Fibroblast of peridontal ligament (primary cell): Measurements from ENCODE around the gene CA12.
"Not testable (repeated sequence)": the region's sequence is repeated elsewhere in the genome, so short reads cannot be mapped to it uniquely, and the experiment has no call there.

Experiments
- DNase-seq: peaks from one replicate; pipeline ENCODE4 v3.0.0-alpha.2; 2010; ENCODE audit errors: extremely low read depth

The CA12 gene

DNA sequence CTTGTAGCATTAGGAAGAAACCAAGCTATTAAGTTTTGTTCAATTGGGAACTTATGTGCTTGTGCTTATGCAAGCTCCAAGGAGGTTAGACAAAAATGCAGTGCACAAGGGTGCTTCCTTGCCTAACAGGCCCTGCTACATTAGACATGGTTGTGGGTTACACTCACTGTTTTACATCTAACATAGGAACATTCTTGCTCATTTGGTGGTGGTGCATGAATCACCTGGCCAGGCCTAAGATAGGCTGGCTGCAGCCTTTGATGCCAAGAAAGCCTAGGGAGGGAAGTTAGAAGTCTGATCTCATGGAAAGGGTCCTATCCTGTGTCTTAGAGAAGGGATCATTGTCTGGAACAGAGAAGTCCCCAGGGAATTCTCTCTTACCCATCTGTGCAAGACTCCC lies 43.5 kb downstream of the CA12 start:
- DNase-seq: peak; percentile 73

DNA sequence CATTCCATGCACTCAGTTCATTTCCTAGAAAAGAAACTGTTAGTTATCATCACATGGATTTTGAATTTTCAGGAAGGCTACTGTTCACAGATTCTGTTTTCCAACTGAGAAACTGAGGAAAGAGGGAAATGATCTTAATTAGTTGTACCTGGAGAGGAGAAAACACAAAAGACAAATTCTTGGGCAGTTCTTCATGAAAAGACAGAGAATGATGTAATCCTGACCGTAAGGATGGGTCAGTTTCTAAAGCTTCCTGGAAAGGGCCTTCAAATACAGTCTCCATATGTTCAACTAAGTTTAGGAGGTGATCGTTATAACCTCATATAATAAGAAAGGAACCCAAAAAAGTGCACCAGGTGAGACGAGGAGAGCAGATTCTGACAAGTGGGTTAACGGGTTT lies 44.6 kb downstream of the CA12 start:
- no peak for DNase-seq

DNA sequence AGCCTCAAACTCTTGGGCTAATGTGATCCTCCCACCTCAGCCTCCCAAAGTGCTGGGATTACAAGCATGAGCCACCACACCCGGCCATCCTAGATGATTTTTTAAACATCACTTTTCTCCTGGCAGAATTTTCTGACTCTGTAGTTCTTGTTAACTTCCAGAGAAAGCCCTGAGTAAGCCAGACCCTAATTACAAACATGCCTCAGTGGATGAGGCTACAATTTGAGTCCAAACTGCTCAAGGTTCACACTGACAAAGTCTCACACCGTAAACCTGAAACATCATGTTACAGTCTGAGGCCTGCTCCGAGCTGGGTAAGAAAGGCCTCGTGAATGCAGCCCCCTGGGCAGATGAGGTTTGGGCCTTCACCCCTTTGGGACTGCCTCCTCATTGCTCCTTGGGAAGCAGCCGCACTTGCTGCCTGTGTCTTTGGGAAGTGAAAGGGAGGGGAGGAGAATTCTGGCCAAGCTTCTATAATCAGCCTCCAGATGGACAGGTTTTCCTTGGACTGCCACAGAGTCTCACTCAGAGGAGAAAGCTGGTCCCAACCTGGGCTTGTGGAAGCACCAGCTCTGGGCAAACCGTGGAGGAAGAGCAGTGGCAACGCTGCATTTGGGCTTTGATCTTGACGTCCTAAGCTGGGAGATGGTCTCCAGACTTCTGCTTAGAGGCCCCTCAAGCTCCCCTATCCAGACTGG lies 46.0 kb downstream of the CA12 start:
- DNase-seq: peak; percentile 8

DNA sequence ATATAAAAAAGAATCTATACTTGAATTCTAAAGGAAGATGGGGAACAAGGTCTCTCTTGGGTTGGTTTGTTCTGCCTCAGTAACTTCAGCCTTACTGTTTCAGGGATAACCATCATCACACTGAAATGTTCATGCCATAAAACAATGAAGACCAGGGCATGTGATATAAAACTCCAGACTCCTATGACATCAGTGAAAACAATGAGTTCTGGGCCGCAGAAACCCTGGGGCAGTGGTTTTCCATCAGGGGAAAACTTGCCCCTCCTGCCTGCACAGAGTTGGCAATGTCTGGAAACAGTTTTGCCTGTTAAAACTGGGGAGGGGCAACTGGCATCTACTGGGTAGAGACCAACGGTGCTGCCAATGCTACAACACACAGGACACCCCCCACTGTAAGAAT lies 46.8 kb downstream of the CA12 start:
- no peak for DNase-seq

DNA sequence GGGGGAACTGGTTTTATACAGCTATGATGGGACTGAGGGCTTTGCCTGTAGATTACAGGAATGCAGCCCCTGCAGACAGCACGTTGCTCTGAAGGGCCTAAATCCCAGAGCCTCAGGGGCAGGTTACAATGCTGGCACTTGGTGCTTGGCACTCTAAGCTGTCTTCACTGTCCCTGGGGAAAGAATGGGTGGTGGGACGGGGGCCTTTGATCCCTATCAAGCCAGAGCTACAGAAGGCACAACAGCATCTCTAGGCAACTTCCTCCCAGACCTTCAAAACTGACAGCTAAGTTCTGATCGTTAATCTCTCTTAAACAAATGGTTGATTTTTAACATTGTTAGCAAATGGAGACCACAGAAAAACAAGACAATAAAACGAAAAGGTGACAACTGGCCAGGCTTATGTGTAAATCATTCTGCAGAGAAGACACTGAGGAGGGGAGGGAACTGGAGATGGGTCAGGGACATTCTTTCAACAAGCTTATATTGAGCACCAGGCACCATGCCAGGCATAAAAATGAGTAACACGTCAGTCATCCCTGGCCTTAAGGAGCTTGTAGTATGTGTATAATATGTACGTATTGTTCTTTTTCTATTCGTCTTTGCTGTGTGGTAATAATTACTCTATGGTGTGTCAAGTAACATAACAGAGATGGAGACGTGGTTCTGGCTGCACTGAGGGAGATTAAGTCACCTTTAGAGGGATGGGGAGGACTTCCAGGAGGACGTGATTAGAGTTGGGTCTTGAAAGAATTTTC lies 49.1 kb downstream of the CA12 start:
- peak; percentile 87 for DNase-seq

DNA sequence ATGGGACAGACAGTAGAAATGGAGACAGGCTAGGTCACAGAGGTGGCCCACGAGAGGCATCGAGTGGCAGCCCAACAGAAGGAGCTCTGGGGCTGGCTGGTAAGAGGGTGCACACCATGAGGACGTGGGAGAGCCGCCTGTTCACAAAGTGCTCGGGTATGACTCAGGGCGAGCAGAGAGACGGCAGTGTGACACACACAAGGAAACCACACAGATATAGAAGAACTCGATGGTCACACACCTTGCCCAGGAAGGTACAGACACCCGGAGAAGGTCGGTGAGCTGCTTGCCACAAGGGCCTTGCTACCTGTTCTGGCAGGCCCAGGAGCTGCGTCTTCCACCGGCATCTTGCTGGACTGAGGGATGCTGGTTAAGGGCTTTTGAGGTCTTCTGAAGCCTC lies 50.2 kb downstream of the CA12 start:
- no peak for DNase-seq

DNA sequence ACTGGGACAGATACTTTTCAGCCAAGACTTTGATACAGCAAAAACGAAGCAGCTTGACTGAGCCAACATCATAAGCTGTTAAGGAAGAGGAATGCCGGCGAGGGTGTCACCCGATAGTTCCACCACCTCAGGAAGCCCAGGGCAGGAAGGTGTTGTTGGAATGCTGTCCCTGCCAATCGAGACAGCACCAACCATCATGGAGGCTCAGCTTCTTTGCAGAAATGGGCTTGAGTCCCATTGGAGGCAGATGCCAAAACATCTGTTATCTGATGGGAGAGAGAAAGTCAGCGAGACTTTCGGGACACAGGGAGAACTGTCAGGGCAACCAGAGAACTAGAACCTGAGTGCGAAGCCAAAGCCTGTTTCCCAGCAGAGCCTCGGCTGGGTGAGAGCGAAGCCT lies 50.7 kb downstream of the CA12 start:
- no peak for DNase-seq

DNA sequence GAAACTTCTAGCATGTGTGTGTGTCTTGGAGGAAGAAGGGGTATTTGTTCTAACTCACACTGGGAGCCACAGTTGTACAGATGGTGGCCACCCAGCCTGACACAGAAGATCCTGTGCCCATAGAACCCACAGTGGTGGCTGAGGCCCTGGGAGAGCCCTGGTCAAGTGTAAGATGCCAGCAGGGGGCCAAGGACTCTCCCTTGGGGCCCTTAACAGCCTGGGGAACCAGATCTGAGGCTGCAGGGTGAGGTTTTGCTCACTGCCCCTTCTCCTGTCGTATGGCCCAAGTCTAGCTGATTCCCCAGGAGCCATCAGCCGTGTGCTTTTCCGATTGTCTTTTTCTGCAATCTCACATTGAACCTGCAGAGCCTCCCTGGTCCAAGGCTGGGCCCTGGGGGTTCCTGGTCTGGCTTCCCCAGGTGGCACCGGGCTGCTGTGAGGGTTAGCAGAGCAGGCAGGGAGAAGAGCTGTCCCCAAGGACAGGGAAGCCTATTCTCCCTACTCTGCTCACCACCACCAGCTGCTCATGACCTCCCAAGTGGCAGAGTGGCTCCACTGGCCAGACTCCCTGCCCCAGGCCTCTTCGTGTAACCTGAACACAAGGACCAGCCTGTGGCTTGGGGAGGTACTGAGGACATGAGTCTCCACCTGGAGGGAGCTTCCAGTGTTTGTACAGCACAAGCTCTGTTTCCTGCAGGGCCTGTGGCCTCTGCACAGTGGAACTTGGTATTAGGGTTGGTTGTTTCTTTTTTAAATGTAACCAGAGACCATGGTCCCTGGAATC lies 51.9 kb downstream of the CA12 start:
- no peak for DNase-seq

DNA sequence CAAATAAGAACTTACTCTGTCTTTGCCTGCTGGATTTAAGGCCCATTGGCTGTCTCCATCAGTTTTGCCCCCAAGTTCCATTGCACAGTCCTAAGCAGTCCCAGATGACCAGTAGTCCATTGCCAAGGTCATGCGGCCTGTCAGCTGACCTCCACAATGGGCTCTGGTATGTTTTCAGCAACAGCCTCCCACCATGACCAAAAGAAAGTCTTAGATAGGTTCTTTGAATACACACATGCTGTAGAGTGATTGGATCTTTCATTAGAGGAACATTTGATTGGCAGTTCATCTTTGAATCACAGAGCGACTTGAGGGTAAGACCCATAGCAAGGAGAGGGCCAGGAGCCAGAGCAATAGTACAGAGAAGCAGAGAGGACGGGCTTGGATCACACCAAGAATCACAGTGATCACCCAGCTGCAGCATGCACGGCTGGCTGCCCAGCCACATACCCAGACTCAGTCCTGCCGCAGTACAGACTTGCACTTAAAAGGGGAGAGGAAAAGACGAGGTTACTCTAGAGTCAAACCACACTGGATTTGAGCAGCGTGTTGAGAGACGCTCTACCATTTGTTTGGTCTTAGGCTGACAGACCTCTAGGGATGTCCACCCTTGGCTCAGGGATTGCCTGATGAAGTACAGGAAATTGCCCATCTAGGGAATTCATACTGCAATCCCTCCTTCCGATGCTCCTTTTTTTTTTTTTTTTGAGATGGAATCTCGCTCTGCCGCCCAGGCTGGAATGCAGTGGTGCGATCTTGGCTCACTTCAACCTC lies 53.8 kb downstream of the CA12 start:
- DNase-seq: peak; percentile 20

DNA sequence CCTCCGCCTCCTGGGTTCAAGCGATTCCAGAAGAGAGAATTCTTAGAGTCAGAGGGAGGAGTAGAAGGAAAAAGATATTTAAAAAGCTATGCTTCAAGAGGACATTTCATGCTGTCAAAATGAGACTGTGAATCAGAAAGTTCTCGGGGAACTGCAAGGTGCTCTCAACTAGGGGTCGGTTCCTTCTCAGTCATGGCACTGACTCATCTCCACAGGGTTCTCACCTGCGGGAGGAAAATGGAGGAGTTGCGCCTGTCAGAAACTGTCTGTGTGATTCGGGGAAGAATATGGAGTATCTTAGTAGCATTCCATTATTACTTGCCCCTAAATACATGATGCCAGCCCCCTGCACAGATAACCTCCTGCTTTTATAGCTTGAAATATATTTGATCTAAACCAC lies 56.9 kb downstream of the CA12 start:
- no peak for DNase-seq

DNA sequence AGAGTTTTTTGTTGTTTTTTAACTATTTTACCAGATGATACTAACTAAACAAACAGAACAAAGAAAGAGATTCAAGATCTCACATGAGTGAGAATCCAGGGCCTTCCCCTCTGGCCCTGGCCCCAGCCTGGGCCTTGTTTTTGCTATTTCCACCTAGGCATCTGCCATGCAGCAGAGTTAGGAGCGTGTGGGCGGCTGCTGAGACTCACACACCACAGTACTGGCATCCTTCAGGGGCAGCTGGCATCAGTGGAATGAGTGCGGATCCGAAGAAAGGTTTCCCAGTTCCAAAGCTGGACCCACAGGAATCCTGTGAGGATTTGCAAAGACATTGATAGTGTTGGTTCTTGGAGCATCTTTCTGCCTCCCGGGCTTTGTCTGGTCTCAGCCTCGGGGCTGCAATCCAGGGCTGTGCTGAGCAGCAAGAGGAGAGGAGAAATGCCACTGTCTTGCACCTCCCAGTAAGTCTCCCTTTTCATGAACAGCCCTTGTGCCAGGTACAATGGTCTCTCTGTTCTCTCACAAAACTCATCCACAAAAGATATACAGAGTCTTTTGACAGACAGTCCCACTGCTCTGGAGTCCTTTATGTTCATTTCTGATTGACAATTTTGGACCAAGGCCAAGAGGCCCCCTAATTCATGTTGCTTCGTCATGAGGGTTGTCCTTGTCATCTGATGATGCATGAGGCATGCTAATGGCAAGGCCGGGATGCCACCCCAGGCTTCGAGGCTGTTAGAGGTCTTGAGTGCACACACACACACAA lies 57.7 kb downstream of the CA12 start:
- DNase-seq: no peak

DNA sequence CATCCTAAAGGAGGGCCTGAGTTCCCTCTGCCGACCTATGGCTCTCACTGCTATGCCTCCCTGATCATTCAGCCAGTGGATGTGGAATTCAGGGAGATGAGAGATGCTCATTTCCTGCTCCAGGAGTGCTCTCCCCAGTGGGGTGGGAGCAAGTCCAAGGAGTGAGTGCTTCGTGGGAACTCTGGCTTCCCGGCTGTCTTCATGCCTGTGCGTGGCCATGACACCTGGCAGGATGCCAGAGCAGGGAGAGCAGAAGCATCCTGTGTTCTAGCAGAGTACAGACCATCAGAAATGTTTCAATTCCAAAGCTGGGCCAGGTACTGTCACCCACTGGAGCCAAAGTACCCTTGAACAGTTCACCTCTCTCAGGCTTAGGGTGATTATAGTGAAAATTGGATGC lies 59.1 kb downstream of the CA12 start:
- DNase-seq: peak; percentile 6

DNA sequence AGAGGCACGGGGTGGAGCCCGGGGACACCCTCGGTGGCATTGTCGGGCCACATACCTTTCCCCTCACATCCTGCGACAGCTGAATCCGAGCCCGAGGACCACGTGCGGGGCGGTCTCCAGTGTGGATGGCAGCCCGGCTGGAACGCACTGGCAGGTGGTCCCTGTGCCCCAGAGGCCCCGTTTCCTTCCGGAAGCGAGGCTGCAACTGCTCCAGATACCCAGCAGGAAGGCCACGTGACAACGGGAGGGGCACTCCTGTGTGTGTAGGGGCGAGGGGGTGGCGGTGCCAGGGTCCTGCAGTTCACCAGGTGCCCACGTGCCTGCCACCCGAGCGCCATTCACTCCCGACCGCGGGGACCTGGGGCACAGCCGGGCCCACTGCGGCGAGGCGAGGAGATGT lies 60.2 kb downstream of the CA12 start:
- DNase-seq: no peak

DNA sequence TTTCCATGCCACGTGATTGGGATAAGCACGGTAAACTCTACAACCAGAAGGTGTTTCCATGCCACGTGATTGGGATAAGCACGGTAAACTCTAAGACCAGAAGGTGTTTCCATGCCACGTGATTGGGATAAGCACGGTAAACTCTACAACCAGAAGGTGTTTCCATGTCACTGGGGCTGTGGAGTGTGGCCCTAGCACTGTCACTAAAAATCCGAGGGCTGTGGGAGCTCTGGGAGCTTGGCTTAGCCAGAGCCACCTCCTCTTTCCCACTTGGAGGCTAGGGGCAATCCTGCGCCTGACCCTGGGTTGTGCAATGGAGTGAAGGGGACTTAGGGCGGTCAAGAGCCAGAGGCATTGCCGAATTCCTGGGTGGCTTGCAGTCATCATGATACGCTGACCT lies 60.7 kb downstream of the CA12 start:
- DNase-seq: not testable (repeated sequence)

DNA sequence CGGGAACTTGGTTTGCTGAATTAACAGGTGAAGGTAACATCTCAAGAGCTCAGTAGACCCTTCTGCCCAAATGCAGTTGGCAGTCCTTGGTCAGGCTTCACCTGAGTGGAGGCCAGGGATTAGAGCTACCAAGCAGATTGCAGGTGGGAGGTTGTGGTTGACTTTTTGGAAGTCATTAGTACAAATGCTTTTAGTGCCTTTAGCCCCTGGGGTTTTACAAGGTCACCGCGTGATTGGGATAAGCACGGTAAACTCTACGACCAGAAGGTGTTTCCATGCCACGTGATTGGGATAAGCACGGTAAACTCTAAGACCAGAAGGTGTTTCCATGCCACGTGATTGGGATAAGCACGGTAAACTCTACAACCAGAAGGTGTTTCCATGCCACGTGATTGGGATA lies 61.2 kb downstream of the CA12 start:
- DNase-seq: not testable (repeated sequence)

DNA sequence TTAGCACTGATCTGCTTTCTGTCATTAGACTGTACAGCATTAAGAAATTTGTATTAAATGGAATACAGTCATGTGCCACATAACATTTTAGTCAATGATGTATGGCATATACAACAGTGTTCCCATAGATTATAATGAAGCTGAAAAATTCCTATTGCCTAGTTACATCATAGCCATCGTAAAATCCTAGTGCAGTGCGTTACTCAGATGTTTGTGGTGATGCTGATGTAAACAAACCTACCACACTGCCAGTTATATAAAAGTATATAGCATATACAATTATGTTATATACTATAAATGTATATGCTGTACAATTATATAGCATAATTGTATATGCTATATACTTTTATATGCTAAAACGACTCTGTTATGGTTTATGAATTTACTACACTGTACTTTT lies 62.6 kb downstream of the CA12 start:
- no peak for DNase-seq

DNA sequence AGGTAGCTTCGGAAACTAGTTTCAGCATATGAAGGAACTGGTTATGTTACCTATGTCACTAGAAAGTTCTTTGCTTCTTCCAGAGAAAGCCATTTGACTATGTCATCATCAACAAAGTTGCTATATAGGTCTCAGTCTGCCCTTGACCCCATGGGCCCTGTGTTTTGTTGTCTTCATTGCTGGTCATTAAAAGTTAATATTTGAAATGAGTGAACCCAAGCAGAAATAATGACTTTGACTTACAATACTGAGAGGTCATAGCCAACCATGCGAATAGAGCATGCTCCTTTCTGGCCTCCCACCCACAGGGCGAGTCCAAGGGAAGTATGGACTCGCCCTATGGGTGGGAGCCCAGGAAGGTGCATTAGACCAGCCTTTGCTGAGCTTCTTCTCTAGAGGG lies 63.3 kb downstream of the CA12 start:
- no peak for DNase-seq

DNA sequence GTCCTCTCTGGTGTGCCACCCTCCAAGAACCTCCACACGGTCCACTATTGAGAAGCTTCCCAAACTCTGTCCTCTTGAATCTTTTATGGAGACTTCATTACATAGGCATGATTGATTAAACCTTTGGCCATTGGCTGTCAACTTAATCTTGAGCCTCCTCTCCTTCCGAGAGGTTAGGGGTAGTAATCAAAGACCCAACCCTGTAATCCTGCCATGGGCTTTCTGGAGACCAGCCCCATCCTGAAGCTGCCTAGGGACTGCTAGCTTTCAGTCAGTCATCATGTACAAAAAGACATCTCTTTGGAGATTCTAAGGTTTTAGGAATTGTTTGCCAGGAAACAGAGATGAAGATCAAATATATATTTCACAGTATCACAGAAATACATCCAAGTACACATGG lies 67.2 kb downstream of the CA12 start:
- DNase-seq: no peak

DNA sequence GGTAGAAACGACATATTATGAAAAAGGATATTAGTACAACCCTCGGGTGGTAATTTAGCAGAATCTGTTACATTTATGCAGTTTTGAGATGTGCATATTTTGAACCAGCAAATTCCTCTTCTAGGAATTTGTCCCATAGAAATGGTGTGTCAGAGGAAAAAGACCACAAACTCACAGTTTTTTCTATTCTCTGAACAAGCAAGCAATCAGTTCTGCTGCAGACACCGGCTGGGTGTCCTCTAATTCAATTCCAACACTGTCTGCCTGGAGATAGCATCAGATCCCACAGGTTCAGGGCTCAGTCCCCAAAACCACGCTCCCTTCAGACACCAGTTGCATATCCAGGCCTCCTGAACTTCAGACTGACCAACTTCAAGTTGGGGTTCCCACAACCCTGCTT lies 67.8 kb downstream of the CA12 start:
- DNase-seq: no peak

DNA sequence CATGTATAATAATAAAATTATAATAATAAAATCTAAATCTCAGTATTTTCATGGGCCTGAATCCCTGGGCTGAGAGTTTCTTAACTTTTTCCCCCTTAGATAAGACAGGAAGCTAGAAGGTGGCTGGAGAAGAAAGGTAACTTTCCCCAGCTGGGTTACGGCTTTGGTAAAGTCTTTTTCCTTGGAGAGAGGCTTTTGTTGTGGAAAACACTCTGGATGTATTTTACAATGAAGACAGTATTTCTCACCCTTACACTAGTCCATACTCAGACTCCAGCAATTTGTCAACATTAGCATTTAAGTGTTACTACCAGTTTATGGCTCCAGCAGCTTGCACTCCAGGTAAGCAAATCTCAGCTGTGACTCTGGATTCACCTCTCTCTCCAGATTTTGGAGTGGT lies 69.4 kb downstream of the CA12 start:
- no peak for DNase-seq

DNA sequence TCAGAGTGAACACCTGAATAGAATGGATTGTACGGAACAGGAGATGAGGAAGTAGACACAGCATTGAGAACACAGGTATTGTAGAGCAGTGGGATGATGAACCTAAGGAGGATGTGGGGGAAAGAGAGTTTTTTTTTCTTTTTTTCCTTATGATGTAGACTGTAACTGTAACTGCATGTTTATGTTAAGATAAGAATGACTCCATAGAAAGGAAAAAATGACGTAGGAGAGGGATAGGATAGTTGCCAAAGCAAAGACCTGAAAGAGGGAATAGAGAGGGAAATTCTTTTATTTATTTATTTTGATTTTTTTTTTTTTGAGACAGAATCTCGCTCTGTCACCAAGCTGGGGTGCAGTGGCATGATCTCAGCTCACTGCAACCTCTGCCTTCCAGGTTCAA lies 71.0 kb downstream of the CA12 start:
- DNase-seq: no peak
